ENCODE results near the gene CPNE4.

- TF ChIP-seq CTCF (conservative IDR thresholded peaks at IDR 0.05; ENCODE audit: low read depth, low read length) (no peak), EZH2 (IDR thresholded peaks at IDR 0.05; ENCODE audit: borderline replicate concordance, low read depth, low read length, poor library complexity, severe bottlenecking) (no peak)
These were observed 379.6 kb downstream of the CPNE4 start for GRCh38 chr3:131655070-131655690.

Data from A673 (cell line).